Neuronal stem cell (in vitro differentiated cells): ENCODE measurements around the gene PDK2.

Experiments used
- DNase-seq: peaks from one replicate; pipeline ENCODE4 v3.0.0-alpha.2; 2013; ENCODE audit warnings: low spot score
- H2AFZ ChIP-seq: one replicate; pipeline ENCODE4 v1.6.1; 2013; ENCODE audit warnings: mild to moderate bottlenecking, low read length, inconsistent platforms
- H2AK5ac ChIP-seq: 2 replicates; pipeline ENCODE4 v1.6.1; 2013; ENCODE audit warnings: low read depth, mild to moderate bottlenecking, inconsistent platforms, low read length, moderate library complexity, mixed read lengths
- H2BK120ac ChIP-seq: 2 replicates; pipeline ENCODE4 v1.6.1; 2013; ENCODE audit warnings: low read depth, mild to moderate bottlenecking, inconsistent platforms, low read length, moderate library complexity, mixed read lengths
- H2BK12ac ChIP-seq: one replicate; pipeline ENCODE4 v1.6.1; 2013; ENCODE audit warnings: low read length, inconsistent platforms
- H2BK15ac ChIP-seq: 2 replicates; pipeline ENCODE4 v1.6.1; 2013; ENCODE audit warnings: mild to moderate bottlenecking, low read length, inconsistent platforms, mixed read lengths
- H2BK5ac ChIP-seq: one replicate; pipeline ENCODE4 v1.6.1; 2013; ENCODE audit warnings: inconsistent platforms, mild to moderate bottlenecking, low read length, moderate library complexity
- H3K14ac ChIP-seq: one replicate; pipeline ENCODE4 v1.6.1; 2013; ENCODE audit warnings: low read length, inconsistent platforms
- H3K18ac ChIP-seq: 2 replicates; pipeline ENCODE4 v1.6.1; 2013; ENCODE audit warnings: low read length, inconsistent platforms
- H3K23ac ChIP-seq: 2 replicates; pipeline ENCODE4 v1.6.1; 2013; ENCODE audit warnings: low read depth, mild to moderate bottlenecking, mixed read lengths, low read length, inconsistent platforms; ENCODE audit not compliant: poor library complexity
- H3K27ac ChIP-seq: replicated peaks from 3 replicates; pipeline ENCODE4 v1.5.1; 2013; ENCODE audit warnings: low read length, inconsistent platforms
- H3K27me3 ChIP-seq, 3 experiments: 2 replicates each; pipeline ENCODE4 v1.6.1; 2013; ENCODE audit warnings: low read length in 3 of 3, mild to moderate bottlenecking in 2 of 3, inconsistent platforms in 1 of 3, low read depth in 1 of 3, mixed read lengths in 1 of 3, moderate library complexity in 1 of 3; ENCODE audit not compliant: control insufficient read depth in 3 of 3, insufficient read depth in 3 of 3
- H3K36me3 ChIP-seq, 2 donors: replicated peaks in 1 of 2; 2 replicates each; pipeline ENCODE4 v1.6.1; 2013; ENCODE audit warnings: low read length in 2 of 2; ENCODE audit not compliant: control insufficient read depth in 2 of 2, insufficient read depth in 2 of 2
- H3K4ac ChIP-seq: 2 replicates; pipeline ENCODE4 v1.6.1; 2013; ENCODE audit warnings: inconsistent platforms, mild to moderate bottlenecking, low read length, moderate library complexity
- H3K4me1 ChIP-seq, 2 donors: 1 replicate in 1 of 2; 2 replicates in 1 of 2; pipeline ENCODE4 v1.6.1; 2013; ENCODE audit warnings: low read length in 2 of 2, low read depth in 1 of 2; ENCODE audit not compliant: control insufficient read depth in 2 of 2, insufficient read depth in 1 of 2
- H3K4me2 ChIP-seq: one replicate; pipeline ENCODE4 v1.6.1; 2013; ENCODE audit warnings: mild to moderate bottlenecking, low read length, inconsistent platforms; ENCODE audit not compliant: insufficient read depth, poor library complexity, severe bottlenecking
- H3K4me3 ChIP-seq, 2 donors: 2 replicates each; pipeline ENCODE4 v1.5.1; 2013; ENCODE audit warnings: low read length in 2 of 2, mild to moderate bottlenecking in 2 of 2, inconsistent platforms in 1 of 2, moderate library complexity in 1 of 2
- H3K79me1 ChIP-seq: one replicate; pipeline ENCODE4 v1.6.1; 2013; ENCODE audit warnings: low read depth, mild to moderate bottlenecking, inconsistent platforms, low read length, moderate library complexity
- H3K9ac ChIP-seq: one replicate; pipeline ENCODE4 v1.6.1; 2013; ENCODE audit warnings: mild to moderate bottlenecking, low read depth, low read length, inconsistent platforms; ENCODE audit not compliant: poor library complexity
- H3K9me3 ChIP-seq, 2 donors: replicated peaks in 1 of 2; 2 replicates each; pipeline versions ENCODE3 to v1.6.1; 2013; ENCODE audit warnings: low read length in 2 of 2, mild to moderate bottlenecking in 2 of 2, inconsistent platforms in 1 of 2, low read depth in 1 of 2, mixed read lengths in 1 of 2, moderate library complexity in 1 of 2; ENCODE audit not compliant: control insufficient read depth in 2 of 2, insufficient read depth in 1 of 2
- H4K8ac ChIP-seq: one replicate; pipeline ENCODE4 v1.6.1; 2013; ENCODE audit warnings: low read depth, mild to moderate bottlenecking, inconsistent platforms, low read length, moderate library complexity
- H4K91ac ChIP-seq: one replicate; pipeline ENCODE4 v1.6.1; 2013; ENCODE audit warnings: low read length, low read depth, mild to moderate bottlenecking, inconsistent platforms; ENCODE audit not compliant: poor library complexity
- WGBS, 2 donors: extraction: QIAGEN DNeasy Blood & Tissue Kit; methylation state at CpG; one replicate each; pipeline ENCODE4 v1.1.7; 2013; ENCODE audit warnings: missing lambda C conversion rate in 2 of 2, mixed read lengths in 1 of 2; ENCODE audit not compliant: insufficient read length in 2 of 2, insufficient replicate concordance in 1 of 2; ENCODE audit errors: extremely low coverage in 2 of 2; 5-methylcytosine and 5-hydroxymethylcytosine counted together

The PDK2 gene

GRCh38 chr17:50143461-50144176 is 48.5 kb downstream of the PDK2 start:
- no peak overlapping the region for H4K91ac ChIP-seq
- H3K9ac ChIP-seq = peak overlapping the region; percentile 52
- H2BK5ac ChIP-seq = no peak overlapping the region
- H3K14ac ChIP-seq = no peak overlapping the region
- H3K9me3 ChIP-seq = peaks cover 0 to 9% of the 10 kb centered on the region in 2 donors
- H2BK12ac ChIP-seq = no peak overlapping the region
- H2BK120ac ChIP-seq = no peak overlapping the region
- no peak overlapping the region for H3K27ac ChIP-seq
- peaks cover 12% of the 10 kb centered on the region for H3K79me1 ChIP-seq
- no peak overlapping the region for H3K23ac ChIP-seq
- no peaks in the 10 kb centered on the region for H3K27me3 ChIP-seq
- no peak overlapping the region for H3K4me3 ChIP-seq
- no peak overlapping the region for H3K4me2 ChIP-seq
- peaks cover 13 to 23% of the 10 kb centered on the region in 2 donors for H3K4me1 ChIP-seq
- no peak overlapping the region for H3K18ac ChIP-seq
- WGBS, 2 donors = no CpG with 5 or more reads among the region's 20 CpGs
- H3K36me3 ChIP-seq = peaks cover 56 to 82% of the 10 kb centered on the region in 2 donors
- DNase-seq = no peak
- no peak overlapping the region for H2BK15ac ChIP-seq
- no peak overlapping the region for H4K8ac ChIP-seq
- no peak overlapping the region for H2AFZ ChIP-seq
- H2AK5ac ChIP-seq = no peak overlapping the region
- no peak overlapping the region for H3K4ac ChIP-seq

- Histone ChIP-seq H3K4me1 (peaks cover 15 to 23% of the 10 kb centered on the region in 2 donors), H2AFZ (no peak overlapping the region), H2AK5ac (no peak overlapping the region), H3K14ac (no peak overlapping the region), H2BK5ac (no peak overlapping the region), H2BK12ac (no peak overlapping the region), H4K91ac (no peak overlapping the region), H3K9ac (no peak overlapping the region), H3K79me1 (peaks cover 14% of the 10 kb centered on the region), H3K4me3 (no peak overlapping the region), H3K4me2 (no peak overlapping the region), H3K9me3 (peaks cover 0 to 8% of the 10 kb centered on the region in 2 donors), H3K27me3 (no peaks in the 10 kb centered on the region), H3K27ac (no peak overlapping the region), H3K23ac (peak overlapping the region; percentile 18), H2BK120ac (no peak overlapping the region), H4K8ac (no peak overlapping the region), H3K4ac (no peak overlapping the region), H2BK15ac (no peak overlapping the region), H3K18ac (no peak overlapping the region), H3K36me3 (peaks cover 49 to 74% of the 10 kb centered on the region in 2 donors)
- DNase-seq = no peak
- WGBS, 2 donors = no CpG with 5 or more reads among the region's 6 CpGs
Measured at GRCh38 chr17:50144355-50144754, 49.2 kb downstream of the PDK2 start.

- H3K9ac ChIP-seq = peak overlapping the region; percentile 44
- peaks cover 0 to 8% of the 10 kb centered on the region in 2 donors for H3K9me3 ChIP-seq
- peaks cover 19% of the 10 kb centered on the region for H3K79me1 ChIP-seq
- H4K91ac ChIP-seq = no peak overlapping the region
- H2BK15ac ChIP-seq = no peak overlapping the region
- H3K4me3 ChIP-seq = no peak overlapping the region
- WGBS, 2 donors = no CpG with 5 or more reads among the region's 16 CpGs
- DNase-seq = no peak
- H4K8ac ChIP-seq = no peak overlapping the region
- peak overlapping the region; percentile 11 for H3K18ac ChIP-seq
- H3K36me3 ChIP-seq = peaks cover 44 to 68% of the 10 kb centered on the region in 2 donors
- H3K4me1 ChIP-seq = peaks cover 15 to 23% of the 10 kb centered on the region in 2 donors
- no peak overlapping the region for H3K4me2 ChIP-seq
- H3K14ac ChIP-seq = no peak overlapping the region
- H2BK120ac ChIP-seq = peak overlapping the region; percentile 54
- no peak overlapping the region for H2AFZ ChIP-seq
- no peak overlapping the region for H2BK5ac ChIP-seq
- no peak overlapping the region for H2BK12ac ChIP-seq
- no peak overlapping the region for H3K27ac ChIP-seq
- H3K4ac ChIP-seq = no peak overlapping the region
- H3K23ac ChIP-seq = peak overlapping the region; percentile 63
- no peak overlapping the region for H2AK5ac ChIP-seq
- no peaks in the 10 kb centered on the region for H3K27me3 ChIP-seq
Measured at GRCh38 chr17:50144845-50145531, 49.8 kb downstream of the PDK2 start.

- Histone ChIP-seq H3K9me3 (peaks cover 0 to 6% of the 10 kb centered on the region in 2 donors), H2BK15ac (no peak overlapping the region), H3K79me1 (peaks cover 21% of the 10 kb centered on the region), H3K14ac (peak overlapping the region; percentile 38), H3K18ac (peak overlapping the region; percentile 28), H2AK5ac (no peak overlapping the region), H3K36me3 (peaks cover 39 to 61% of the 10 kb centered on the region in 2 donors), H2BK12ac (no peak overlapping the region), H3K23ac (no peak overlapping the region), H3K4me1 (peaks cover 15 to 22% of the 10 kb centered on the region in 2 donors), H3K27ac (no peak overlapping the region), H3K4me3 (no peak overlapping the region), H2BK5ac (peak overlapping the region; percentile 66), H4K91ac (no peak overlapping the region), H3K4ac (no peak overlapping the region), H3K4me2 (no peak overlapping the region), H3K27me3 (no peaks in the 10 kb centered on the region), H2AFZ (no peak overlapping the region), H2BK120ac (peak overlapping the region; percentile 54), H3K9ac (peak overlapping the region; percentile 44), H4K8ac (no peak overlapping the region)
- WGBS, 2 donors = no CpG with 5 or more reads among the region's 11 CpGs
- no peak for DNase-seq
Measured at GRCh38 chr17:50145532-50146229, 50.5 kb downstream of the PDK2 start.
